ENCODE measurements around the gene ZNF576. TPM values are rescaled to one million over a fixed set of nuclear protein-coding genes. Genes with fewer than 3 reads are reported as not detected.

ZNF576 gene
- total and polyA plus RNA-seq, 4 experiments from 2014 or later: 8.4 to 18.6 (median 15.7) TPM

- intact Hi-C loops (cut with micrococcal nuclease): no loop called here
- H3K27ac Mint-ChIP-seq: peak overlapping the region in 2 of 7 donors; percentile 42 to 85
- H3K36me3 ChIP-seq (ENCODE audit: insufficient read depth, low read length): peaks cover 7% of the 10 kb centered on the region
- peaks cover 23 to 50% (median 35%) of the 10 kb centered on the region in 4 donors for H3K4me1 Mint-ChIP-seq
- peaks cover 21% of the 10 kb centered on the region for H3K4me1 ChIP-seq (ENCODE audit: insufficient read depth, low read length)
- H3K27me3 Mint-ChIP-seq: no peaks in the 10 kb centered on the region
- no peak for DNase-seq
- H3K4me3 Mint-ChIP-seq: peak overlapping the region in 1 of 8 donors; percentile 78
- H3K4me3 ChIP-seq (ENCODE audit: low read length in 2 of 2): no peak overlapping the region
- H3K9me3 ChIP-seq (ENCODE audit: control insufficient read depth in 1 of 2, low read length in 2 of 2): no peaks in the 10 kb centered on the region
- H3K9me3 Mint-ChIP-seq: no peaks in the 10 kb centered on the region
- ChIA-PET POLR2A (ENCODE audit: partially characterized antibody) (interaction anchor here (4.4 to 5.1 kb wide), 2 partner anchors 18 to 38 kb away, joined by 49 to 61 read pairs; partner anchors contain the start of genes PINLYP and XRCC1), CTCF (ENCODE audit: partially characterized antibody) (interaction anchor here (3.9 to 7.2 kb wide), 4 partner anchors 23 to 145 kb away, joined by 16 to 245 read pairs (median 51); no protein-coding TSS in a partner anchor)
- no peak overlapping the region for H3K27ac ChIP-seq (ENCODE audit: low read depth, low read length)
- H3K27me3 ChIP-seq (ENCODE audit: insufficient read depth, low read length): no peaks in the 10 kb centered on the region
- peaks cover 7 to 32% of the 10 kb centered on the region in 2 donors for H3K36me3 Mint-ChIP-seq
Measured at GRCh38 chr19:43592800-43593350, 3.5 kb upstream of the ZNF576 start.

GRCh38 chr19:43594081-43594697 is 2.2 kb upstream of the ZNF576 start:
- peaks cover 7 to 36% of the 10 kb centered on the region in 2 donors for H3K36me3 Mint-ChIP-seq
- peaks cover 26% of the 10 kb centered on the region for H3K4me1 ChIP-seq (ENCODE audit: insufficient read depth, low read length)
- peak overlapping the region; percentile 93 for H3K27ac ChIP-seq (ENCODE audit: low read depth, low read length)
- peaks cover 27 to 58% (median 42%) of the 10 kb centered on the region in 4 donors for H3K4me1 Mint-ChIP-seq
- intact Hi-C loops (cut with micrococcal nuclease): loop anchor here (1.0 to 2.0 kb wide), 3 partner anchors 67 to 155 kb away; partner anchors contain the start of gene ETHE1
- H3K27me3 ChIP-seq (ENCODE audit: insufficient read depth, low read length): no peaks in the 10 kb centered on the region
- no peak for DNase-seq
- H3K9me3 ChIP-seq (ENCODE audit: control insufficient read depth in 1 of 2, low read length in 2 of 2): no peaks in the 10 kb centered on the region
- POLR2A ChIA-PET (ENCODE audit: partially characterized antibody): interaction anchor here (0.9 to 5.1 kb wide), 19 partner anchors 19 to 191 kb away, joined by 3 to 61 read pairs (median 6); partner anchors contain the start of genes PINLYP, PLAUR, XRCC1 and ZNF575
- CTCF ChIA-PET (ENCODE audit: partially characterized antibody): interaction anchor here (0.9 to 7.2 kb wide), 34 partner anchors 9 to 216 kb away, joined by 3 to 245 read pairs (median 8); partner anchors contain the start of genes PHLDB3, PINLYP, XRCC1 and ZNF575
- peak overlapping the region in 7 of 8 donors; percentile 27 to 98 (median 94) for H3K4me3 Mint-ChIP-seq
- H3K27me3 Mint-ChIP-seq: no peaks in the 10 kb centered on the region
- no peaks in the 10 kb centered on the region for H3K9me3 Mint-ChIP-seq
- H3K4me3 ChIP-seq (ENCODE audit: low read length in 2 of 2): no peak overlapping the region
- peaks cover 14% of the 10 kb centered on the region for H3K36me3 ChIP-seq (ENCODE audit: insufficient read depth, low read length)
- peak overlapping the region; percentile 22 to 100 (median 96) for H3K27ac Mint-ChIP-seq

- Histone ChIP-seq H3K4me1 (ENCODE audit: insufficient read depth, low read length) (peaks cover 26% of the 10 kb centered on the region), H3K27me3 (ENCODE audit: insufficient read depth, low read length) (no peaks in the 10 kb centered on the region), H3K9me3 (ENCODE audit: control insufficient read depth in 1 of 2, low read length in 2 of 2) (no peaks in the 10 kb centered on the region), H3K27ac (ENCODE audit: low read depth, low read length) (peak overlapping the region; percentile 93), H3K36me3 (ENCODE audit: insufficient read depth, low read length) (peaks cover 22% of the 10 kb centered on the region), H3K4me3 (ENCODE audit: low read length in 2 of 2) (peak overlapping the region; percentile 50 to 98)
- DNase-seq: peak; percentile 77 to 86 (median 80)
- H3K4me3 Mint-ChIP-seq: peak overlapping the region; percentile 93 to 98 (median 95)
- peaks cover 4 to 42% of the 10 kb centered on the region in 2 donors for H3K36me3 Mint-ChIP-seq
- no peaks in the 10 kb centered on the region for H3K9me3 Mint-ChIP-seq
- H3K27me3 Mint-ChIP-seq: no peaks in the 10 kb centered on the region
- intact Hi-C loops (cut with micrococcal nuclease): loop anchor here (1.0 to 5.0 kb wide), 4 partner anchors 68 to 156 kb away; partner anchors contain the start of gene ETHE1
- peak overlapping the region; percentile 100 for H3K27ac Mint-ChIP-seq
- CTCF ChIA-PET (ENCODE audit: partially characterized antibody): interaction anchor here (0.6 to 7.2 kb wide), 36 partner anchors 10 to 215 kb away, joined by 3 to 245 read pairs (median 7); partner anchors contain the start of genes PHLDB3, PINLYP, XRCC1 and ZNF575
- peaks cover 24 to 53% (median 37%) of the 10 kb centered on the region in 4 donors for H3K4me1 Mint-ChIP-seq
- POLR2A ChIA-PET (ENCODE audit: partially characterized antibody): interaction anchor here (0.9 to 5.1 kb wide), 21 partner anchors 10 to 190 kb away, joined by 3 to 61 read pairs (median 6); partner anchors contain the start of genes PINLYP, PLAUR, XRCC1 and ZNF428
Measured at GRCh38 chr19:43594710-43595604, 1.4 kb upstream of the ZNF576 start.

DNA sequence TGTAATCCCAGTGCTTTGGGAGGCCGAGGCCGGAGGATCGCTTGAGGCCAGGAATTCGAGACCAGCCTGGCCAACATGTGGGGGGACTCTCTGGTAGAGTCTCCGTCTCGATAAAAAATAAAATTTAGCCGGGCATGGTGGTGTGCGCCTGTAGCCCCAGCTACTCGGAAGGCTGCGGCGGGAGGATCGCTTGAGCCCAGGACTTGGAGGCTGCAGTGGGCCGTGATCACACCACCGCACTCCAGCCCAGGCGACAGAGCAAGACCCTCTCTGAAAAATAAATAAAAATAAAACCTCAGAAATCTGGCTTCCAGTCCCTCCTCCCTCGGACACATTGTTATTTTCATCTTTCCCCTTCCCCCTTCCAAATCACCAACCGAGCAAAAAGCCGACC is 793 bp upstream of the ZNF576 start:
- Histone ChIP-seq H3K9me3 (ENCODE audit: control insufficient read depth in 1 of 2, low read length in 2 of 2) (no peaks in the 10 kb centered on the region), H3K4me3 (ENCODE audit: low read length in 2 of 2) (peak overlapping the region; percentile 50 to 98), H3K4me1 (ENCODE audit: insufficient read depth, low read length) (peaks cover 26% of the 10 kb centered on the region), H3K36me3 (ENCODE audit: insufficient read depth, low read length) (peaks cover 26% of the 10 kb centered on the region), H3K27ac (ENCODE audit: low read depth, low read length) (peak overlapping the region; percentile 93), H3K27me3 (ENCODE audit: insufficient read depth, low read length) (no peaks in the 10 kb centered on the region)
- Mint-ChIP-seq H3K27me3 (no peaks in the 10 kb centered on the region), H3K4me1 (peaks cover 24 to 50% (median 37%) of the 10 kb centered on the region in 4 donors), H3K36me3 (peaks cover 4 to 43% of the 10 kb centered on the region in 2 donors), H3K4me3 (peak overlapping the region; percentile 93 to 98 (median 95)), H3K9me3 (no peaks in the 10 kb centered on the region), H3K27ac (peak overlapping the region; percentile 100)
- POLR2A ChIA-PET (ENCODE audit: partially characterized antibody): interaction anchor here (1.1 to 5.1 kb wide), 20 partner anchors 10 to 1376 kb away, joined by 3 to 61 read pairs (median 6); partner anchors contain the start of genes PHLDB3, PINLYP, PLAUR and XRCC1
- intact Hi-C loops (cut with micrococcal nuclease): loop anchor here (2.0 to 5.0 kb wide), 3 partner anchors 69 to 157 kb away; partner anchors contain the start of gene ETHE1
- no peak for DNase-seq
- CTCF ChIA-PET (ENCODE audit: partially characterized antibody): interaction anchor here (0.9 to 7.2 kb wide), 16 partner anchors 11 to 214 kb away, joined by 3 to 245 read pairs (median 16); partner anchors contain the start of genes PINLYP and XRCC1

DNA sequence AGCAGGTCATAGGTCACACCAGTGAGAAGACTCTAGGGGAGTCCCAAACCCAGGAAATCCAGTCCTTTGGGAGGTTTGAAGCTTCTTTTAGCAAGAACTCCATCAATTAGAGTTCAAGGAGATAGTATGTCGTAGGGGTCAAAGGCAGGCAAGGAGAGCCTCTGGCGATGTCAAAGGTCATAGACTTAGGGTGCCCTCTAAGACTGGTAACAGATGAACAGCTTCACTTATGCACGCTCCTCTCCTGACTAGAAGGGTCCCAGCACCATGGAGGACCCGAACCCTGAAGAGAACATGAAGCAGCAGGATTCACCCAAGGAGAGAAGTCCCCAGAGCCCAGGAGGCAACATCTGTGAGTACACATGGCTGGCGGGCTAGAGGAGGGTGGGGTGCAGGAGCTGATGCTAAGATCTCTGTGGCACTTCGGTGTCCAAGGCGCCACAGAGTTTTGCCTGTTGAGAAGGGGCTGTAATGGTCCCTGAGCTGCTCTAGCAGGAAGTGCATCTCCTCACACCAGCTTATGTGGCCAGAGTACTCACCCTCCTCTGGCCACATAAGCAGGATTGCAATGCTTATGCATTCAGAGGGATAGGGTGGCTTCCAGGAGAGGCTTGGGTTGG is 557 bp downstream of the ZNF576 start:
- Mint-ChIP-seq H3K4me1 (peaks cover 24 to 49% (median 36%) of the 10 kb centered on the region in 4 donors), H3K27me3 (no peaks in the 10 kb centered on the region), H3K36me3 (peaks cover 4 to 48% of the 10 kb centered on the region in 2 donors), H3K27ac (peak overlapping the region; percentile 100), H3K9me3 (no peaks in the 10 kb centered on the region), H3K4me3 (peak overlapping the region; percentile 93 to 98 (median 95))
- no peaks in the 10 kb centered on the region for H3K27me3 ChIP-seq (ENCODE audit: insufficient read depth, low read length)
- peaks cover 26% of the 10 kb centered on the region for H3K36me3 ChIP-seq (ENCODE audit: insufficient read depth, low read length)
- H3K4me3 ChIP-seq (ENCODE audit: low read length in 2 of 2): peak overlapping the region; percentile 27 to 98
- H3K9me3 ChIP-seq (ENCODE audit: control insufficient read depth in 1 of 2, low read length in 2 of 2): no peaks in the 10 kb centered on the region
- CTCF ChIA-PET (ENCODE audit: partially characterized antibody): interaction anchor here (0.8 to 7.2 kb wide), 9 partner anchors 9 to 149 kb away, joined by 3 to 245 read pairs (median 19); partner anchors contain the start of genes PINLYP and XRCC1
- intact Hi-C loops (cut with micrococcal nuclease): loop anchor here (1.0 to 5.0 kb wide), 8 partner anchors 22 to 135 kb away; partner anchors contain the start of genes PINLYP, XRCC1, ZNF428 and ZNF575
- DNase-seq: peak in 1 of 5 donors; percentile 48
- POLR2A ChIA-PET (ENCODE audit: partially characterized antibody): interaction anchor here (0.8 to 5.1 kb wide), 15 partner anchors 9 to 1377 kb away, joined by 3 to 61 read pairs (median 15); partner anchors contain the start of genes CADM4, PHLDB3, PINLYP and XRCC1
- peaks cover 26% of the 10 kb centered on the region for H3K4me1 ChIP-seq (ENCODE audit: insufficient read depth, low read length)
- peak overlapping the region; percentile 93 for H3K27ac ChIP-seq (ENCODE audit: low read depth, low read length)

Data from CD4-positive, alpha-beta memory T cell (primary cell).